ENCODE measurements around the gene ABHD6.
"Not testable (repeated sequence)": the region's sequence is repeated elsewhere in the genome, so short reads cannot be mapped to it uniquely, and the experiment has no call there.

Gene ABHD6

DNA sequence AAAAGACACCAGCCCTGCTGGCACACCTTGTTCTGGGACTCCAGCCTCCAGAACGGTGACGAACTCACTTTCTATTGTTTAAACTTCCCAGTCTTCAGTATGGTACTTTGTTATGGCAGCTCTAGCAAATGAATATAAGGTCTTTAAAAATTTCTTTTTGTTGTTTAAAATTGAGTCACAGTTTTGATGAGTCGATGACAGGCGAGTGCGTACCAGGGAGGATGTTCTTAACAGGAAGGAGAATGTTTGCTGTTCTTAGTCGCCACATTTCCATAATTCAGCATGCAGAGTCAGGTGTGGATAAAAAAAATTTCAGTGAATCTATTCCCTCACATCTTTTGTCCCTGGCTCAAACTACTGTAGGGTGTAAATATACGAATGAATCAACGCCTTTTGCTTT lies 39.2 kb upstream of the ABHD6 start:
- WGBS, 2 experiments (ENCODE audit: insufficient coverage in 2 of 2): 90 to 95% methylated on average over 5 to 7 of the region's 8 CpGs
- no peak overlapping the region for H3K4me3 ChIP-seq (ENCODE audit: extremely low read depth, insufficient read depth, low read length, poor library complexity, severe bottlenecking)
- H3K9me3 ChIP-seq (ENCODE audit: control insufficient read depth, low read length): no peaks in the 10 kb centered on the region
- H3K4me1 ChIP-seq (ENCODE audit: control insufficient read depth, insufficient read depth, low read length, poor library complexity, severe bottlenecking): peaks cover 16% of the 10 kb centered on the region
- H3K27ac ChIP-seq (ENCODE audit: low read depth, low read length, severe bottlenecking): no peak overlapping the region
- H3K36me3 ChIP-seq (ENCODE audit: control insufficient read depth, insufficient read depth, low read length): no peaks in the 10 kb centered on the region

DNA sequence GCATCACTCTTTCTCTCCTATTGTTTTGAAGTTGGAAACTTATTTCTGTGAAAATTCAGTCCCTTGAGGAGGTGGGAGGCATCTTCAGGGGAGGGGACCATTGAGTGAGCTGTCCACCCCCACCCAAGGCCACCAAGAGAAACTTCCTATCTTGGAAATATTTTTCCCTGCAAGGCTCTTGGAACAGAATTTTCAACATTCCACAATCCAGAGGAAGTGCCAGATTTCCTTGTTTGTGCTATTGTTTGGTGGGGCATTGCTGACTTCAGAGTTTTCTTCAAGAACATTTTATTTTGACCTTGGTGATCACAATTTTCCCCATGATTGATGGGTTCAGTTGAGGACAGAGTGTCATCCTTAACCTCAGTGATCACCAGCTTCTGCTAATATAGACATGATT lies 38.8 kb upstream of the ABHD6 start:
- Histone ChIP-seq H3K9me3 (ENCODE audit: control insufficient read depth, low read length) (no peaks in the 10 kb centered on the region), H3K4me3 (ENCODE audit: extremely low read depth, insufficient read depth, low read length, poor library complexity, severe bottlenecking) (no peak overlapping the region), H3K27ac (ENCODE audit: low read depth, low read length, severe bottlenecking) (no peak overlapping the region), H3K36me3 (ENCODE audit: control insufficient read depth, insufficient read depth, low read length) (no peaks in the 10 kb centered on the region), H3K4me1 (ENCODE audit: control insufficient read depth, insufficient read depth, low read length, poor library complexity, severe bottlenecking) (peaks cover 18% of the 10 kb centered on the region)

DNA sequence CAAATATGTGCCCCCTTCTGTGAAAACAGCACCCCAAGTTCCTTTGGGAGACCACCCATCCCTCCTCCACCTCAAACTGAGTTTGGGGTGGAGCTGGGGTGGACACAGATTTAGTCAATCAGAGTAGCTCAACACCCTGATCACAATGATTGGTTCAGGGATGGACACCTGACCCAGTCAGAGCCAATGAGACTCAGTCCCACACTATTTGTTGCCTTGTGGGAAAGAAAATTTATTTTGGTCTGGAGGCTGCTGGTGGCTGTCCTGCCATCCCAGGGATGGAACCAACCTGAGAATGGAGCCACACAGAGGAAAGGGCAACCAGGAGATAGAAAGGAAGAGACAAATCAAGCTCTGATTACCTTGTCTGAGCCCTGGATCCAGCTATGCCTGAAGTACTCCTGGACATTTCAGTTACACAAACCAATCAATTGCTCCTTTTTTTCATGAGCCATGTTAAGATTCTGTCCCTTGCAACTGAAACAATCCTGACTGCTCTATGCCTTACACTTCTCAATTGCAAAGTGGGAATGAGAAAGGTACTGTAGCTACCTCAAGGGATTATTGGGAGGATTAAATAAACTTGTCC lies 37.4 kb upstream of the ABHD6 start:
- H3K4me3 ChIP-seq (ENCODE audit: extremely low read depth, insufficient read depth, low read length, poor library complexity, severe bottlenecking): no peak overlapping the region

DNA sequence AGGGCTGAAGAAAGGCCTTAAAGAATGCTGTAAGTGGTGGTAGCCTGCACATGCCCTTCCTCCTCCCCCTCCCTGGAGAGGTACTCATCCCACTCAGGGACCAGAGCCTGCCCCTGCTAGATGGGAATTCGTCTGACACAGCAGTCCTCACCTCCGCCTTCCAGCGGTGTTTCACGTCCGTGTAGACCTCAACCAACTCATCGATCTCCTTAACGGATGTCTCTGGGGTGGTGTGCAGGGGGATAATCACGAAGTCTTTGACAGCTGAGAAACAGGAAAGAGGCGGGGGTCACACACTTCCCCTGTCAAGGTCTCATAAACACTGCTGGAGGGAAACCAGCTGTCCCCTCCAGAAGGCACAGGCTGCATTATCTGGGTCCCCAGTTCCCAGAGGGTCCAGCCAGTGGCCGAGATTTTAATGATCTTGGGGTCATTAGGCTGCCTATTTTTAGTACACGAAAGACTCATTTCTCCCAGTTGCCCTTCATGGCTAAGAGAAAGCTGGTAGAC lies 36.7 kb upstream of the ABHD6 start:
- Histone ChIP-seq H3K36me3 (ENCODE audit: control insufficient read depth, insufficient read depth, low read length) (no peaks in the 10 kb centered on the region), H3K9me3 (ENCODE audit: control insufficient read depth, low read length) (no peaks in the 10 kb centered on the region), H3K4me3 (ENCODE audit: extremely low read depth, insufficient read depth, low read length, poor library complexity, severe bottlenecking) (no peak overlapping the region), H3K4me1 (ENCODE audit: control insufficient read depth, insufficient read depth, low read length, poor library complexity, severe bottlenecking) (peaks cover 22% of the 10 kb centered on the region), H3K27ac (ENCODE audit: low read depth, low read length, severe bottlenecking) (no peak overlapping the region)
- WGBS, 2 experiments (ENCODE audit: insufficient coverage in 2 of 2): 83 to 90% methylated on average over 4 to 9 of the region's 11 CpGs

More for the DNA sequence above, 37.4 kb upstream of the ABHD6 start:
- Histone ChIP-seq H3K9me3 (ENCODE audit: control insufficient read depth, low read length) (no peaks in the 10 kb centered on the region), H3K4me1 (ENCODE audit: control insufficient read depth, insufficient read depth, low read length, poor library complexity, severe bottlenecking) (peaks cover 22% of the 10 kb centered on the region), H3K27ac (ENCODE audit: low read depth, low read length, severe bottlenecking) (no peak overlapping the region), H3K36me3 (ENCODE audit: control insufficient read depth, insufficient read depth, low read length) (no peaks in the 10 kb centered on the region)

DNA sequence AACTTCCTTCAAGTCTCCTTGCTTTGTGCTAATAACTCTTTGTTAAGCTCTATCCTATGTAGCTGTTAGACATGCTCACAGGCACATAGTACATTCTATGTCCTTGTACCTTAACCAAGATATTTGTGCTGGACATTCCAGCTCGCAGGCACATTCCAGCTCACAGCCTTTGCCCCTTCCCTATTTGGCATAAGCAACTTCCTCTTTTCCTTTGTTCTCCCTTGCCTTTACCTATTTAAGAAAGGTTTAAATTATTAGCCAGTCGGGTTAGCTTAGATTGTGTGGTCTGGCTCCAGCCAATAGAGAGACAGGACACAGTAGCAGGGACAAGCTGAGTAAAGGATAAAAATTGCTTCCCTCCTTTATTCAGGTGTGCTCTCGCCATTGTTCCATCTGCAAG lies 36.1 kb upstream of the ABHD6 start:
- not testable (repeated sequence) for H3K36me3 ChIP-seq (ENCODE audit: control insufficient read depth, insufficient read depth, low read length); H3K4me3 ChIP-seq (ENCODE audit: extremely low read depth, insufficient read depth, low read length, poor library complexity, severe bottlenecking); H3K27ac ChIP-seq (ENCODE audit: low read depth, low read length, severe bottlenecking); H3K9me3 ChIP-seq (ENCODE audit: control insufficient read depth, low read length)
- 88% methylated on average over 1 of the region's 3 CpGs; no CpG with 5 or more reads in 1 of the 2 experiments for WGBS, 2 experiments (ENCODE audit: insufficient coverage in 2 of 2)
- peaks cover 24% of the 10 kb centered on the region for H3K4me1 ChIP-seq (ENCODE audit: control insufficient read depth, insufficient read depth, low read length, poor library complexity, severe bottlenecking)

GRCh38 chr3:58202917-58203360 lies 34.7 kb upstream of the ABHD6 start:
- Histone ChIP-seq H3K4me3 (ENCODE audit: extremely low read depth, insufficient read depth, low read length, poor library complexity, severe bottlenecking) (no peak overlapping the region), H3K36me3 (ENCODE audit: control insufficient read depth, insufficient read depth, low read length) (no peaks in the 10 kb centered on the region), H3K4me1 (ENCODE audit: control insufficient read depth, insufficient read depth, low read length, poor library complexity, severe bottlenecking) (peaks cover 30% of the 10 kb centered on the region), H3K9me3 (ENCODE audit: control insufficient read depth, low read length) (no peaks in the 10 kb centered on the region), H3K27ac (ENCODE audit: low read depth, low read length, severe bottlenecking) (no peak overlapping the region)
- WGBS, 2 experiments (ENCODE audit: insufficient coverage in 2 of 2): 86 to 91% methylated on average over 9 of the region's 9 CpGs

DNA sequence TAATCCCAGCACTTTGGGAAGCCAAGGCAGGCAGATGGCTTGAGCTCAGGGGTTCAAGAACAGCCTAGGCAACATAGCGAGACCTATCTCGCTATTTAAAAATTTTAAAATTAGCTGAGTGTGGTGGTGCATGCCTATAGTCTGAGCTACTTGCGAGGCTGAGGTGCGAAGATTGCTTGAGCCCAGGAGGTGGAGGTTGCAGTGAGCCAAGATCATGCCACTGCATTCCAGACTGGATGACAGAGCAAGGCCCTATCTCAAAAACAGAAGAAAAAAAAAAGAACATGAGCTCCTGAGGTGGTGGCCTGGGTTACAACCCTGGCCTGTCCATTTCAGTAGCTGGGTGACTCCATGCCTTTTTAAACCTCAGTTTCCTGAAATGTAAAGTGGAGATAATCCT lies 34.1 kb upstream of the ABHD6 start:
- Histone ChIP-seq H3K4me1 (ENCODE audit: control insufficient read depth, insufficient read depth, low read length, poor library complexity, severe bottlenecking) (peaks cover 24% of the 10 kb centered on the region), H3K36me3 (ENCODE audit: control insufficient read depth, insufficient read depth, low read length) (no peaks in the 10 kb centered on the region), H3K9me3 (ENCODE audit: control insufficient read depth, low read length) (no peaks in the 10 kb centered on the region), H3K27ac (ENCODE audit: low read depth, low read length, severe bottlenecking) (no peak overlapping the region), H3K4me3 (ENCODE audit: extremely low read depth, insufficient read depth, low read length, poor library complexity, severe bottlenecking) (no peak overlapping the region)
- WGBS, 2 experiments (ENCODE audit: insufficient coverage in 2 of 2): 95 to 96% methylated on average over 4 of the region's 4 CpGs

DNA sequence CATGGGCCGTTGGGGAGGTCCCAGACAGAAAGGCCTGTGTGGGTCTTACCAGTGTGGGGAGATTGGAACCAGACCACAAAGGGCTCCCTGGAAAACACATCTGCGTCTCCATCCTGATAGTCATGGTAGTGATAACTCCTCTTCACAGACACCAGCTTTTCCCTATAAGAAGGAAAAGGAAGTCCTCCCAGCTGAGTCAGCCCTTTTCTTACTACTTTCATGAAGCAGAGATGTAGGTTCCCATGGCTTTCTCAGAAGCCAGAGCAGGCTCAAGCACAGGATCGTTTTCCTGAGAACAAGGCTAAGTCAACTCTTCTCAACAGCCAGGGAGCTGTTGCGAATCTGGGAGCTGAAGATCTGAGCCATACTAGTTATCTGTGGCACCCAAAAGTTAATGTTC lies 32.9 kb upstream of the ABHD6 start:
- no peaks in the 10 kb centered on the region for H3K9me3 ChIP-seq (ENCODE audit: control insufficient read depth, low read length)
- H3K27ac ChIP-seq (ENCODE audit: low read depth, low read length, severe bottlenecking): no peak overlapping the region
- H3K36me3 ChIP-seq (ENCODE audit: control insufficient read depth, insufficient read depth, low read length): no peaks in the 10 kb centered on the region
- 87 to 97% methylated on average over 3 to 4 of the region's 4 CpGs for WGBS, 2 experiments (ENCODE audit: insufficient coverage in 2 of 2)
- H3K4me1 ChIP-seq (ENCODE audit: control insufficient read depth, insufficient read depth, low read length, poor library complexity, severe bottlenecking): peaks cover 18% of the 10 kb centered on the region
- H3K4me3 ChIP-seq (ENCODE audit: extremely low read depth, insufficient read depth, low read length, poor library complexity, severe bottlenecking): no peak overlapping the region

DNA sequence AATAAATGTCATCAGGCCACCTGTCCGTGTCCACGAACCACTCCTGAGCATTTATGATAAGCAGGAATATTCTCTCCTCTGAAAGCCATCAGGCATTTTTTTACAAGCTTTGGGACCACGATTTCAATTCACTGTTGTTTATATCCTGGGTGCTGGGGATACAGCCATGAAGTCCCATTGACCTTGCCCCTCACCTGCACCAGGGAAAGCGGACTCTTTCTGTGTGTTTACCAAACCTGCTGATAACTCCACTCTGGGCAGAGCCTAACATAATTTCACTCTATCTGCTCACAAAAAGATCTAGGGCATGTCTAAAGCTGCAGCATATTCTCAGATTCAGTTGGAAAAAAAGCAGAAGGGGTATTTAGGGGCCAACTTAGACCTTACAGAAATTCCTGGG lies 31.6 kb upstream of the ABHD6 start:
- H3K27ac ChIP-seq (ENCODE audit: low read depth, low read length, severe bottlenecking): no peak overlapping the region
- peaks cover 17% of the 10 kb centered on the region for H3K4me1 ChIP-seq (ENCODE audit: control insufficient read depth, insufficient read depth, low read length, poor library complexity, severe bottlenecking)
- WGBS, 2 experiments (ENCODE audit: insufficient coverage in 2 of 2): 86 to 95% methylated on average over 3 of the region's 4 CpGs
- no peaks in the 10 kb centered on the region for H3K36me3 ChIP-seq (ENCODE audit: control insufficient read depth, insufficient read depth, low read length)
- no peaks in the 10 kb centered on the region for H3K9me3 ChIP-seq (ENCODE audit: control insufficient read depth, low read length)
- H3K4me3 ChIP-seq (ENCODE audit: extremely low read depth, insufficient read depth, low read length, poor library complexity, severe bottlenecking): no peak overlapping the region

- H3K9me3 ChIP-seq (ENCODE audit: control insufficient read depth, low read length): no peaks in the 10 kb centered on the region
- WGBS, 2 experiments (ENCODE audit: insufficient coverage in 2 of 2): 89 to 98% methylated on average over 3 to 4 of the region's 5 CpGs
These were observed 31.1 kb upstream of the ABHD6 start for GRCh38 chr3:58206406-58207011.

GRCh38 chr3:58207954-58208353 lies 29.6 kb upstream of the ABHD6 start:
- H3K9me3 ChIP-seq (ENCODE audit: control insufficient read depth, low read length): no peaks in the 10 kb centered on the region
- H3K4me1 ChIP-seq (ENCODE audit: control insufficient read depth, insufficient read depth, low read length, poor library complexity, severe bottlenecking): peaks cover 15% of the 10 kb centered on the region
- no peak overlapping the region for H3K4me3 ChIP-seq (ENCODE audit: extremely low read depth, insufficient read depth, low read length, poor library complexity, severe bottlenecking)
- WGBS, 2 experiments (ENCODE audit: insufficient coverage in 2 of 2): 94% methylated on average over 2 to 3 of the region's 4 CpGs
- H3K36me3 ChIP-seq (ENCODE audit: control insufficient read depth, insufficient read depth, low read length): no peaks in the 10 kb centered on the region
- no peak overlapping the region for H3K27ac ChIP-seq (ENCODE audit: low read depth, low read length, severe bottlenecking)

More at GRCh38 chr3:58206406-58207011, 31.1 kb upstream of the ABHD6 start:
- peaks cover 15% of the 10 kb centered on the region for H3K4me1 ChIP-seq (ENCODE audit: control insufficient read depth, insufficient read depth, low read length, poor library complexity, severe bottlenecking)
- H3K4me3 ChIP-seq (ENCODE audit: extremely low read depth, insufficient read depth, low read length, poor library complexity, severe bottlenecking): no peak overlapping the region
- H3K36me3 ChIP-seq (ENCODE audit: control insufficient read depth, insufficient read depth, low read length): no peaks in the 10 kb centered on the region
- no peak overlapping the region for H3K27ac ChIP-seq (ENCODE audit: low read depth, low read length, severe bottlenecking)

Data from mesodermal cell (in vitro differentiated cells).